Measurements from ENCODE around the gene PRKG1.

The PRKG1 gene

DNA sequence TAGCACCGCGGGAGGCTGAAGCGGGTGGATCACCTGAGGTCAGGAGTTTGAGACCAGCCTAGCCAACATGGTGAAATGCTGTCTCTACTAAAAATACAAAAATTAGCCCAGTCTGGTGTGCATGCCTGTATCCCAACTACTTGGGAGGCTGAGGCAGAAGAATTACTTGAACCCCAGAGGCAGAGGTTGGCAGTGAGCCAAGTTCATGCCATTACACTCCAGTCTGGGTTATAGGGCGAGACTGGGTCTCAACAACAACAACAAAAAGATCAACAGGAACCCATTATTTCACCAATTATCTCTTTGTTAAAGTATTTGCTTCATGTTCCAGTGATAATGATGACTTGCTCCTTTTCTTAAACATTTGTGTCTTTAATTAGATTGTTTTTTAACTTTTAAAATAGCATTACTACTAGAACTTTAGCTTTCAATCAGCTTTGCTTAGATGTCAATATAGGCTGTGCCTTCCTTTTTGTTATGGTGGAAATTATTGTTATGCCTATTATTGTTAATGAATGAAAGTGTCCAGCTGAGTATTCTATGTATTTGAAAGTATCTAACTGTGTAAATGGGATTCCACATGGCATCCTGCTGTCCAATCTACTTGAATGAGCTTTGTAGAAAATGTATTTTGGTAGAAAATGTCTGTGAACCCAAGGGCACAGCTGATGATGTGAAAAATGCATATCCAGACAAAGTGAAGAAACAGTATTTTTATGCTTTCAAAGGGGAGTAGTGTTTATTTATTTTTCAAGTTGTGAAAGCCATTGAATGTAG lies 686.8 kb downstream of the PRKG1 start:
- DNase-seq (ENCODE audit: low read depth): no peak

DNA sequence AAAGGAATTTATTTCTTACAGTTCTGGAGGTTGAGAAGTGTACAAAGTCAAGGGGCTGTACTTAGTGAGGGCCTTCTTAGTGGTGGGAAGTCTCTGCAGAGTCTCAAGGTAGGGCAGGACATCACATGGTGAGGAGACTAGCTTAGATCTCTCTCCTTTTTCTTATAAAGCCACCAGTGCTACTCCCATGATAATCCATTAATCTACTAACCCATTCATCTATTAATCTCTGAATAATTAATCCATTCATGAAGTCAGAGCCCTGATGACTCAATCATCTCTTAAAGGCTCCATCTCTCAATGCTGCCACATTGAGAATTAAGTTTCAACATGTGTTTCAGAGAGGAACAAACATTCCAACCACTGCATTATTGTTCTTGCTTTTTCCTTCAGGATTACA lies 689.5 kb downstream of the PRKG1 start:
- no peak for DNase-seq (ENCODE audit: low read depth)

DNA sequence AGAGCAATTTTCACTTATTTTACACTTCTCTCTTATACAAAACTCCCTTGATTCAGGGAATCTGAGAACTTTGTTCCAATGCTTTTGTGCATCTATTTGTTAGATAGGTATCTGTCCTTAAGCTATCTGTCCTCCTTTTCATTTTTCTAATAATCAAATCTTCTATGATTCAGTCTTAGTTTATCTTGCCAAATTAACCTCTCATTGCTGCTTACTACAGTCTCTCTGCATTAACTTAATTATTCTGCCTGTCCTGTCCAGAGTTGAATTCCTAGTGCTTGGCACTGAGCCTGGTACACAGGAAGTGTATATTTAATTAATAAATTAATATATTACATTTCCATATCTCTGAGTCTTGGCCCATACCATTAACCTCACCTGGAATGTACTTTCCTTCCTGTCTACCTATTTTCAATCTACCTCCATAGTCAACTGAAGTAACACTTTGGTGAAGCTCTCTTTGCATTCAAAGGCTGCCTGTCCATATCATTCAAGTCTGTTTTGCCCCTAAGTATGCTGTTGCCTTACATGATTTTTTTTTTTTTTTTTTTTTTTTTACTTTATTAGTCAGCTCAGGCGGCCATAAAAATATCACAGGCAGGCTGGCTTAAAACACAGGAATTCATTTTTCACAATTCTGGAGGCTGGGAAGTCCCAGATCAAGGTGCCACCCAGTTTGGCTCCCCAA lies 691.1 kb downstream of the PRKG1 start:
- DNase-seq (ENCODE audit: low read depth): no peak

DNA sequence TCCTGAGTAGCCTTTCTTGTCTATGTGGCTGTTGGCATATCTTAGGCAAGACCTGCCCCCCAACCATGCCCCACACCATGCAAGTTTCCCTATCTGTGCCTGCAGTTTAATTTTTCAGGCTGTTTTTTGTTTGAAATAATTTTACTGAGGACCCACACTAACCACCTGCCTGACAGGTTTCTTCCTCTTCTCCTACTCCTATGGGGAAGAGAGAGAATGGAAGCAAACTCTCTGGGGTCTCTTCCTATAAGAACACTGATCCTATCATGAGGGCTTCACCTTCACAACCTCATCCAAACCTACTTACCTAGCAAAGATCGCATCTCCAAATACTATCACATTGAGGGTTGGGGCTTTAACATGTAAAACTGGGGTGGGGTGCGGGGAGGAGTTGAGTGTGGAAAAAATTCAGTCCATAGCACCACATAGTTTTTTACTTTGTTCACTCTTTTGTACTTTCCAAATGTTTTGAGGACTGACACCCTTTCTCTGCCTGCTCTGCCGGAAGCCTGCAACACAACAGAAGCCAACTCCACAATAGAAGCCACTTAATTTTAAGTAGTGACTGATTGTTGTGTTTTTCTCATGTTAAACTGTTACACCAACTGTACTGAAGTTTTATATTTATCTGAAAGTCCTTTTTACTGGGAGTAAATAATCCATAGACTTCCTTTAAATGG lies 692.3 kb downstream of the PRKG1 start:
- no peak for DNase-seq (ENCODE audit: low read depth)

DNA sequence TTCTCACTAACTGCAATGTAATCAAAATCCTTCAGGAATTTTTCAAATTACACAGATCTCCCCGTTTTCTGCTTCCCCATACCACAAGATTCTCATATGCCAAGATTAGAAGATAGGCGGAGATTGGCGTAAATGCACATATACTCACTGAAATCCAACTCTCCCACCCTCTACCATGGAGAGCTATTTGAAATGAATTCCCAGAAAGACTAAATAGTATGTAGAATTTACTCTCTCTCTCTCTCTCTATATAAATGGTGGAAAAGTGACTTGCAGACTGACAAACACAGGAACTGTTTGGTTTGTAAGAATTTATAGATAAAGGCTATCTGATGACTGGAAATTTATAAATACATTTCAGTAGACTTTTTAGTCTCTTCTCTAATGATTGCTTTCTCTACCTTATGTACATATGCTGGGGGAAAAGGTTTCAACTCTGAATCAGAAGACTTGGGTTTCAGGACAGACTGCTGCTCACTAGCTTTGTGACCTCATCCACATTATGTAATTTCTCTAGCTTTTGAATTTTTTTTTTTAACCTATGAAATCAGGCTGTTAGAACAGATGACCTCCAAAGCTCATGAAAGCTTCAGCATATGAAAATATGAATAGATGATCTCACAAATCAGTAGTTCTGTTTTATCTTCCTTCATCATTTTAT lies 692.9 kb downstream of the PRKG1 start:
- DNase-seq (ENCODE audit: low read depth): no peak

DNA sequence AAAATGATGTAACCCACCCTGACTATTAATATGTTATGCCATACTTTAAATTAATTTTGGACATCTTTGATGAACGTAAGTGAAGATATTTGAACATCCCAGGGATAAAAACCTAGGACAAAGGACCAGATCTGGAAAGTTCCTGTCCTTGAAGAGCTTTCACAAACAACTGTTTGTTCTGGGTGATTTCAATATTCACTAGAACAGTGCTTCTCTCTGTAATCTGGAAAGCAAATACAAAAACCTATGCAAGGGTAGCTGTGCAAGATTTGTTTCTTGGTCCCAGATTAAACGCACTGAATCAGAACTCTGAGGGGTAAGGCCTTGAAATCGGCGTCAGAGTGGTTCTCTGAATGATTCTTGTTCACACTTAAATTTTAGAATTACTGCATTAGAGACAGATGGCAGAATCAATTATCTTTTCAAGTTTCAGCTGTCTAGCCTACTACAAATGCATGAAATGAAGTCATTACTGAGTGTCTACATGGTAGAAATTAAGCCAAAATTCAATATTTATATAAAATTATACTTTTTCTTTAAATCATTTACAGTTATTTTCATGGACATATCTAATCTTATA lies 694.7 kb downstream of the PRKG1 start:
- no peak for DNase-seq (ENCODE audit: low read depth)

DNA sequence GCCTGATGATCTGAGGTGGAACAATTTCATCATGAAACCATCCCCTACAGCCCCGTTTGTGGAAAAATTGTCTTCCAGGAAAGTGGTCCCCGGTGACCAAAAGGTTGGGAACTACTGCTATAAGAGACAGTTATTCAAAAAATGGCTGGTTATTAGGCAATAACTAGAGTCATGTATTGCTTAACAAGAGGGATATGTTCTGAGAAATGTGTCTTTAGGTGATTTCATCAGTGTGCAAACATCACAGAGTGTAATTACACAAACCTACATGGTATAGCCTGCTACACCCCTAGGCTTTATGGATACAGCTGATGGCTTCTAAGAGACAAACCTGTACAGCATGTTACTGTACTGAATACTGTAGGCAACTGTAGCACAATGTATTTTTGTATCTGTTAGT lies 696.4 kb downstream of the PRKG1 start:
- DNase-seq (ENCODE audit: low read depth): peak; percentile 6

DNA sequence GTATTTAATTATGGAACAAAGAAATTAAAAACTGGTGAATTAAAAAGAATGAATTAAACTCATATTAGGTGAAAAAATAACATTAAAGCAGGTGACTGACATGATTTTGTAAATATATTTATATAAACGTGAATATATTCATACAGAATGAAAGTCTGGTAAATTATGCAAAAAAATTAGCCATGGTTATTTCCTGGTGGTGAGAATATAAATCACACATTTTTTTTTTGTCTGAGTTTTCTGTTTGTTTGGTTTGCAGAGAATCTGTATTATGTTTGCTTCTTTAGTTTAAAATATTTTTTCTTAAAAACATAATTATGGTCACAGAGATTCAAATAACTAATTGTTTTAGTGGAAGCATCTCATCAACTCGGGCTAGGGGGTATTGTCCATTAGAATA lies 698.1 kb downstream of the PRKG1 start:
- DNase-seq (ENCODE audit: low read depth): no peak

DNA sequence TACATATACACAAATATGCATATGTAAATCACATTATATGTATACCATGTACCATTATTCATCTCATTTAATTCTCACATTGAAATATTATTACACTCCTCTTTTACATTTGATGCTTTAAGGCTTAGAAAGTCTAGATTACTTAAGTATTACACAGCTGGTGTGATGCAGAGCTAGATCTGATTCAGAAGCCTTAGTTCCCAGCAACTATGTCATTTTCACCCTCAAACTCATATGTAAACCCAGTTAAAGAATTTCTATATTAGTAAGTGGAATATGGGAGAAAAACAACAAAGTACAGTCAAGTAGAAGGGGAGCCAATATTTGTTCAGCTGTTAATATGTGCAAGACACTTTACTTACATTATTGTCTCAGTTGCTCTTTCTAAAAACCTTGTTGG lies 699.4 kb downstream of the PRKG1 start:
- peak; percentile 16 for DNase-seq (ENCODE audit: low read depth)

DNA sequence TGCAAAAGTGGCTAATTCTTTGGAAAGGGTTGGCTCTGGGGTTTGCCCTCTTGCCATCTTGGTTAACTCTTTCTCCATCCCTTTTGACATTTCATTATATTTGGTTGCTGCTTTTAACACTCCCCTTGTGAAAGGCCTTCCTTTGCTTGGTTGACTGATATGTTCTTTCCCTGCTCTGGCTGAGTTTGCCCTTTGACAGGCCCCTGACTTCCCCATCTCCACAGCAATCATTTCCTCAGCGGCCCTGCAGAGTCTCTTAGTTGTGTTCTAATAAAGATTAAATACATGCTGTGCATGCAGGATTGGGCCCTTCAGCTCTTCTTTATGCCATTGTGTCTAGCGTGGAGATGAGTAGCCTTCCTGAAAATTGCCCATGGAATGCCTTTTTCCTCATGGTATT lies 709.7 kb downstream of the PRKG1 start:
- no peak for DNase-seq (ENCODE audit: low read depth)

DNA sequence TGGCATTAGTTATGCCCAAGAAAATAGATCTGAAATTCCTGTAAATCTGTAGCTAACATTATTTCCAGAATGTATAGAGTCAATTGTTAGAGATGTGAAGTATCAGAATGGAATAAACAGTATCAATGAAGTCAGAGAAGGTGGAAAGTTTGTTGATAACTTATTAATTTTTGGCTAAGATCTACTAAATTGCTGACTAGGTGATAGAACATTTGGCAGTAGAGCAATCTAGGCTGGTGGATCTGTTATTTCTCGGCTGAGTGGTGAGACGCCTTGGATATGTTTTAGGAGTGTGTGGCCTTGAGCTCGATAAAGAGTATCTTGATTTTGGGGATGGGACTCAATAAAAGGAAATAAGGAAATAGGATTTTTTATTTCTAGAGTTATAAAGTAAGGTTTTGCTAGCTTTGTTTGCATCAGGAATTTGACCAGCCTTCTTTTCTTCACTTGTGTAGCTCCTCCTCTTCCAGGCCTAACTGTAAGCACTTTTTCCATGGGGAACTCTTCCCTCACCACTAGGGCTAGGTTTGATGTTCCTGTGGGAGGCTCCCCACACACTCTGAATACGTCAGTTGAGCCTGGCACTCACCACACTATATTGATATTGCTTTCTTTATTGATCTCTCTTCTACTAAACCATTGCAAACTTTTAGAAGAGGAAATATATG lies 711.9 kb downstream of the PRKG1 start:
- no peak for DNase-seq (ENCODE audit: low read depth)

DNA sequence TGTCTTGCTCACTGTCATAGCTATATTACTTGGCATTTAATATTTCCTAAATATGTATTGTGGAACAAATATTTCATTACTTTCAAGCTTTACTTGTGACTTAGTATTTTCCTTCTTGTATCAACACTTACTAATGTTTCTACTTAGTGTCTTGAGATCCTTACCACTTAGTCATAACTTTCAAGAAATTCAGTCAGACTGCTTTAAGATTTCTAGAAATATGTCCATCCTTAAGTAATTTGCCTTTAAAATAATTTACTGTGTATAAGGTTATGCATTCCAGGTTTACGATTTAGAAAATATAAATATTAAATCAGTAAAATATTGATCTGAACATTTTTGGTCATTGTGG lies 712.4 kb downstream of the PRKG1 start:
- no peak for DNase-seq (ENCODE audit: low read depth)

DNA sequence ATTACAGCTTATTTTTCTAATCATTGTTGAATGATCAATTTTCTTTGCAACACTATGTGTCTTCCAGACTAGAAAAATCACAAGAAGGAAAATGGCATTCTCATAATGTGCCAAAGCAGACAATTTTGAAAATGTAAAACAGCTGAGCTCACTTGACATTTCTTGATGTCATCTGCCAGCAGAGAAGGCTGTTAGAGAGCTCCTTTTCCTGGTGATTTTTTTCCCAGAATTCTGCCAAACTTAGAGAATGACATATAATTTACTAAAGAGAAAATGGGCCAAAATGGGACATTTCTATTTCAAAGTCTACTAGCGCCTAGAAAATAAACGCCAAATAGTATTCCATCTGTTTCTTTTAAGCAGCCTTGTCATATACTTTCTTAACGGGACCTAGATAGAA lies 714.0 kb downstream of the PRKG1 start:
- DNase-seq (ENCODE audit: low read depth): no peak

DNA sequence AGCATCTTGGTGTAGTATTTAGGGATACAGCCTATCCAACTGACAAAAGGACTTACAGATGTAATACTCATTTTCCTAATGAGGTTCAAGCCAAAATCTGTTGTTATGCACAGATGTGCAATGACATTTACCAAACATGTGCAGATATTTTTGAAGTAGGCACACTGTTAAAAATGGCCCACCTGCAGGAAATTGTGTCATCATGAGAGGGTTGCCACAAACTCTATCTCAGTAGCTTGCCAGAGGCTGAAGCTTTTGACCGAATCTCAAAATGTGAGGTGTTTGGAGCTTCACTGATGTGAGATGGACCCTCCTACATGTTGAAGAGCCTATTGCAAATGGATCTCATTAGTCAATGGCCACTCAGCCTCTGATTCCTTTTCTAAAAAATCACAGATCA lies 714.8 kb downstream of the PRKG1 start:
- no peak for DNase-seq (ENCODE audit: low read depth)

DNA sequence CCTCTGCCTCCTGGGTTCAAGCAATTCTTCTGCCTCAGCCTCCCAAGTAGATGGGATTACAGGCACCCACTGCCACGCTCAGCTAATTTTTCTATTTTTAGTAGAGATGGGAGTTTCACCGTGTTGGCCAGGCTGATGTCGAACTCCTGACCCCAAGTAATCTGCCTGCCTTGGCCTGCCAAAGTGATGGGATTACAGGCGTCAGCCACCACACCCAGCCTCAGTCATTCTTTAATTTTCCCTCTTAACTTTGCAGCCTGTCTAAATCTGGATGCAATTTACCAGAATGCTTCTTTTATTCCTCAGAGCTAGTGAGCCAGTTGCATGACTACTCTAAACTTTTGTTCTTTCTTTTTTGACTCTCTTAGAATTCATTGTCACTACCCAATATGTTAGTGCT lies 715.6 kb downstream of the PRKG1 start:
- peak; percentile 26 for DNase-seq (ENCODE audit: low read depth)

DNA sequence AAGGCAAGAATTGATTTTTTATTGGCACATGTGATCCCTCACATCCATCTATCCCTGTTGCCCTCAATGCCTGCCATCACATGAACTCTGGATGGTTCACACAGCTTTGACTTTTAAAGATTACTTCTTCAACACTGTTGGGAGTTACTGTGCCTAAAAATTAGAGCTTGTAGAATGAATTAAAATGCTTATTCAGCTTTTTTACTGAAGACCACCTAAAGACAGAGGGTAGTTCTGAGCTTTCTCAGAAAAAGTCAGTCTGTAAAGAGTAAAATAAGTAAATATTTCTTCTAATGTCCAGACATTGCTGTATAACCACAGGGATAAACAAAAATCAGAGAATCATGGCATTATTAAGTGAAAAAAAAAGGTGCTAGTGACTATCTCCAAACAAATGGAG lies 718.4 kb downstream of the PRKG1 start:
- DNase-seq (ENCODE audit: low read depth): no peak

DNA sequence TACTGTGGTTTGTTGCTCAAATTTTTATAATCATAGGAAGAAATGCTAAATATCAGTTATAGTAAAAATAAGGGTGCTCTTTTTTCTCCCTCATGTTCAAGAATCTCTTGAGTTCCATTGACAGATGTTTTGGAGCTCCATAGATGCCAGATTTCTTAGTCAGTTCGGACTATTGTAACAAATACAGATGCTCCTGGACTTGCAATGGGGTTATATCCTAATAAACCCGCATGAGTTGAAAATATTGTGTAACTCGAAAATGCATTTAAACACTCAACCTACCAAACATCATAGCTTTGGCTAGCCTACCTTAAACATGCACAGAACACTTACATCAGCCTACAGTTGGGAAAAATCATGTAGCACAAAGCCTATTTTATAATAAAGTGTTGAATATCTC lies 725.8 kb downstream of the PRKG1 start:
- DNase-seq (ENCODE audit: low read depth): no peak

DNA sequence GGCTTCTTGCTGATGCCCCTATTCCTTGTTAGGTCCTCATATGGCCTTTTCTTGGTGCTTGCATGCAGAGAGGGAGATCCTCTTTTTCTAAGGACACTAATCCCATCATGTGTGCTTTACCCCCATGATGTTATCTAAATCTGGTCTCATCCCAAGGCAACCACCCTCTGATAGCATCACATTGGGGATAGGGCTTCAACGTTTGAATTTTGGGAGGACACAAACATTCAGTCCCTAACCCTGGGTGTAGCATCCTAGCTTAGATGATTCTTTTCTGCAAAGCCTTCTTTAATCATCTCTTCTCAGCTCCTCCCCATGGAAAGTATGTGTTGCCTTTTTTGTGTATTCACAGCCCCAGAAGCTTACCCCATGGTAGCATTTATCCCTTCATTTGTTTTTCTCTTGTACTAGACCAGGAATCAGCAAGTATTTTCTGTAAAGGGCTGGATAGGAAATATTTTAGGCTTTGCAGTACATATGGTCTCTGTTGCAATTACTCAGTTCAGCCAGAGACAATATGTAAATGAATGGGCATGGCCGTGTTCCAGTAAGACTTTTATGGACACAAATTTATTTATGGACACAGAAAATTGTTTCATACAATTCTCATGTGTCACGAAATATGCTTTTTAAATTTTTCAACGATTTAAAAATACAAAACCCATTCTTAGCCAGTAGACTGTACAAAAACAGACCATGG lies 726.6 kb downstream of the PRKG1 start:
- no peak for DNase-seq (ENCODE audit: low read depth)

DNA sequence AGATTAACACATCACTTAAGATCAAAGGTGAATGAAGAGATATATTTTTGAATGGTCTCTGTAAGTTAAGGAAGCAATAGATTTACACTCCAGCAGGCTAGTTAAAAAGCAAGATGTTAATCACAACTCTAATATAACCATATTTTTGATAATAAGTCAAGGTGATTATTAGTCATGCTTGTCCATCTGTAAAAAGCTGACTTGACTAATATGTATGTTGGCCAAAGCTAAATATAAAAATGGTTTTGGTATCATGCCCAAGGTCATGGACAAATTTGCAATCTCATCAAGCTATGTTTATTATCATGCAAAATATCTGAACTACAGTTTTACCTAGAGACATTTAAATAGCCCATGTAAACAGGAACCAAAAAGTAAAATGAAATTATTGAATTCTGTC lies 727.7 kb downstream of the PRKG1 start:
- no peak for DNase-seq (ENCODE audit: low read depth)

DNA sequence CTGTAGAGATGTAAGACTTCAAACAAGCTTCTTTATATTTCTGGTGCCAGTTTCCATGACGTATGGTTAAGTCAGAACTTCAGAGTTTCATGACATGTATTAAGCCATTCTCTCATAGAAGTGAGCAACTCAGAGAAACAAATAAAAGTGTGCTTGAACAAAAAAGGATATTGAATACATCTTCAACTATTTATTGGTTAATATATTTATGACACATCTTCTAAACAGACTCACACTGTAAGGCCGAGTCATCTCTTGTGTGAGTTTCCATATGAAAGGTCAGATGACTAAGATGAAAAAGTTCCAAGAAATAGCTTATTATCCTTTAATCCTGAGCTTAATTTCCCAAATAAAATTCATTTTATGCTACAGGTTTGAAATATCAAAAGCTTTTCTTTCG lies 730.6 kb downstream of the PRKG1 start:
- DNase-seq (ENCODE audit: low read depth): peak; percentile 59

DNA sequence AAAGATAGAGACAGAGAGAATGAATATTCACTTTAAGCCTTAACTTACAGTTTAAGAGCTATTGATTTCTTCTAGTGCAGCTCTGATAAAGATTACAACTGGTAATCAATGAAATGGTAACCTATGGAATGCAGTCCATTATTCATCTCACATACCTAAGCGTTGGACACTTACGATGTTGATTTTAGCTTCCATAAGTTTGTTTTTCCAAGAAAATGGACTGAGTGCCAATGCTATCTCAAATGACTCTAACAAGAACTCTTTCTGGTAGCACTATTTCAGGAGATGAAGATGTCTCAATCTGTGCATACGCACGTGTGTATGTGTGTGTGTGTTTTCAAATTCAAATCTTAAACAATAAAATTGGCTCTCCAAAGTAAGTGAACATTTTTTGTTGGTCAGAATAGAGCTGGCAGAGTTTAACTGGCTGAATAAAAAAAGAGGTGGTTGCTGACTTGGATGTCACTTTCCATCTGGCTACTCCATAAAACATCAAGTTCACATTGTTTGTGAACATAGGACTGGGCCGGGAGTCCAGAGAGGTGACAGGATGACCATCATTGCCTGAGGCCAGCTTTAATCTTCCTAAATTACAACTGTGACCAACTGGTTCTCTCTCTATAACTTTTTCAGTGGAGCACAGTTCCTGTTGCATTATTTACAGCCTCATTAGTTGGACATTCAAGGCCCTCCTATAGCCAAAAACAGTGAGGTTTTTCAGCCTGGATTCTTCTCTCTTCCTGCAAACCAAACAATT lies 732.0 kb downstream of the PRKG1 start:
- no peak for DNase-seq (ENCODE audit: low read depth)
